B cell (primary cell): ENCODE results near the gene DEFB118. TPM values are rescaled to one million over a fixed set of nuclear protein-coding genes. Genes with fewer than 3 reads are reported as not detected.

Experiments
- ATAC-seq: fragments of 200-7000 bp; cut with Tn5 transposase; one replicate; pipeline ENCODE4 v1.10.0; 2021; ENCODE audit warnings: low read depth, mild to moderate bottlenecking, moderate number of reproducible peaks, moderate library complexity
- CTCF ChIA-PET: fragments of 350-600 bp; sonication (Branson Sonifier 250); formaldehyde crosslinking; loops from one replicate; lab custom pipeline; 2021; ENCODE audit warnings: antibody characterized with exemption, inconsistent platforms; lab: Charles Lee
- POLR2A ChIA-PET: fragments of 350-600 bp; sonication (Branson Sonifier 250); formaldehyde crosslinking; loops from one replicate; lab custom pipeline; 2021; ENCODE audit warnings: antibody characterized with exemption; lab: Charles Lee
- DNase-seq: peaks from one replicate; pipeline ENCODE4 v3.0.0; 2013
- H2AFZ ChIP-seq: 2 replicates; pipeline ENCODE4 v1.6.1; 2012; ENCODE audit warnings: mild to moderate bottlenecking, low read depth, low read length; ENCODE audit not compliant: insufficient read depth, poor library complexity, severe bottlenecking
- H3K27ac ChIP-seq, 2 donors: 1 replicate in 1 of 2; 2 replicates in 1 of 2; pipeline ENCODE4 v1.5.1; 2012 to 2013; ENCODE audit warnings: low read length in 2 of 2, mild to moderate bottlenecking in 2 of 2, moderate library complexity in 1 of 2
- H3K27me3 ChIP-seq, 4 experiments: fragments of 200-600 bp in 1 of 4; sonication (generic) in 1 of 4; replicated peaks in 1 of 4; 1 replicate in 2 of 4; 2 replicates in 2 of 4; pipeline versions ENCODE4 v1.6.1 to v1.7.0; 2013 to 2016; ENCODE audit warnings: low read length in 3 of 4, mild to moderate bottlenecking in 2 of 4, mixed read lengths in 1 of 4, moderate library complexity in 1 of 4; ENCODE audit not compliant: insufficient read depth in 4 of 4, control insufficient read depth in 3 of 4; ENCODE audit errors: control extremely low read depth in 1 of 4
- H3K36me3 ChIP-seq, 2 experiments: replicated peaks in 1 of 2; 1 replicate in 1 of 2; 2 replicates in 1 of 2; pipeline versions ENCODE4 v1.6.1 to v1.7.1; 2013; ENCODE audit warnings: low read length in 1 of 2; ENCODE audit not compliant: insufficient read depth in 2 of 2, control insufficient read depth in 1 of 2; ENCODE audit errors: control extremely low read depth in 1 of 2, extremely low read depth in 1 of 2
- H3K4me1 ChIP-seq, 2 donors: fragments of 200-600 bp in 1 of 2; sonication (generic) in 1 of 2; 1 replicate in 1 of 2; 2 replicates in 1 of 2; pipeline versions ENCODE4 v1.5.1 to v1.6.1; 2013 to 2017; ENCODE audit warnings: low read length in 2 of 2; ENCODE audit not compliant: control insufficient read depth in 2 of 2, insufficient read depth in 2 of 2
- H3K4me2 ChIP-seq: replicated peaks from 2 replicates; pipeline ENCODE3; 2012; ENCODE audit warnings: mild to moderate bottlenecking, low read depth, low read length; ENCODE audit not compliant: poor library complexity, severe bottlenecking
- H3K4me3 ChIP-seq, 5 experiments: fragments of 200-600 bp in 1 of 5; sonication (generic) in 1 of 5; 1 replicate in 3 of 5; 2 replicates in 2 of 5; pipeline versions ENCODE4 v1.5.1 to v1.7.0; 2011 to 2016; ENCODE audit warnings: low read length in 4 of 5, mild to moderate bottlenecking in 4 of 5, low read depth in 2 of 5, control low read depth in 1 of 5, moderate library complexity in 1 of 5; ENCODE audit not compliant: insufficient read depth in 1 of 5; ENCODE audit errors: control extremely low read depth in 1 of 5, extremely low read depth in 1 of 5
- H3K79me2 ChIP-seq: fragments of 200-600 bp; sonication (generic); one replicate; pipeline ENCODE4 v1.6.0; 2016; ENCODE audit warnings: low read length; ENCODE audit not compliant: control insufficient read depth, insufficient read depth
- H3K9ac ChIP-seq: fragments of 200-600 bp; sonication (generic); 2 replicates; pipeline ENCODE4 v1.6.1; 2017; ENCODE audit warnings: mild to moderate bottlenecking, low read length, moderate library complexity
- H3K9me3 ChIP-seq, 3 donors: one replicate each; pipeline versions ENCODE4 v1.6.1 to v1.7.1; 2013; ENCODE audit warnings: low read length in 2 of 3; ENCODE audit not compliant: control insufficient read depth in 2 of 3, insufficient read depth in 1 of 3; ENCODE audit errors: control extremely low read depth in 1 of 3
- H4K20me1 ChIP-seq: 2 replicates; pipeline ENCODE4 v1.6.0; 2012; ENCODE audit warnings: mild to moderate bottlenecking, low read length; ENCODE audit not compliant: insufficient read depth, control insufficient read depth, poor library complexity, severe bottlenecking
- H3K27ac Mint-ChIP-seq: one replicate; pipeline ENCODE4 v1.8.0; 2021; ENCODE audit warnings: mixed read lengths
- H3K27me3 Mint-ChIP-seq: one replicate; pipeline ENCODE4 v1.8.0; 2021; ENCODE audit warnings: mixed read lengths
- H3K4me1 Mint-ChIP-seq: one replicate; pipeline ENCODE4 v1.8.0; 2021; ENCODE audit warnings: mixed read lengths
- H3K4me3 Mint-ChIP-seq: one replicate; pipeline ENCODE4 v1.8.0; 2021; ENCODE audit warnings: mixed read lengths
- H3K9me3 Mint-ChIP-seq: one replicate; pipeline ENCODE4 v1.8.0; 2022; ENCODE audit warnings: mixed read lengths; ENCODE audit not compliant: insufficient read depth
- EZH2 ChIP-seq: IDR thresholded peaks from 2 replicates; pipeline ENCODE4 v1.6.1; 2012; ENCODE audit warnings: borderline replicate concordance, low read depth, mild to moderate bottlenecking, moderate library complexity, low read length; ENCODE audit not compliant: insufficient read depth, poor library complexity, severe bottlenecking
- WGBS: methylation state at CpG from one replicate; pipeline ENCODE4 v1.1.5; 2013; ENCODE audit warnings: missing lambda C conversion rate; ENCODE audit not compliant: insufficient coverage; 5-methylcytosine and 5-hydroxymethylcytosine counted together
- intact Hi-C: fragments of 100-400 bp; cut with micrococcal nuclease; formaldehyde crosslinking; loops from one replicate; pipeline ENCODE4 v1.10.0; 2022
- polyA plus RNA-seq: library from polyadenylated mRNA; depleted of rRNA; stranded (reverse); fragments of >200 nt; gene quantifications from 2 replicates; pipeline ENCODE4 v1.2.3, GENCODE V29; 2012
- small RNA-seq: library from RNA; depleted of rRNA; stranded (forward); fragments of <200 nt; gene quantifications from one replicate; pipeline ENCODE3, GENCODE V24; 2012; ENCODE audit warnings: low replicate concordance, low read depth; ENCODE audit not compliant: insufficient read length
- total RNA-seq, 2 donors: library from RNA; stranded (reverse); fragments of 120-200 nt in 1 of 2; gene quantifications; 1 replicate in 1 of 2; 2 replicates in 1 of 2; pipeline versions ENCODE4 v1.2.3 to v1.2.4, GENCODE V29; 2013 to 2022
- TF ChIP-seq, protein P1 (sequence below): fragments of 200-600 bp; IDR thresholded peaks from one replicate; pipeline ENCODE4 v1.8.0; 2022; ENCODE audit warnings: antibody characterized with exemption, mild to moderate bottlenecking

DEFB118 gene
- total and polyA plus RNA-seq, 2 donors (not counting 1 experiment from before 2014, with no cell fraction given): not detected

DNA sequence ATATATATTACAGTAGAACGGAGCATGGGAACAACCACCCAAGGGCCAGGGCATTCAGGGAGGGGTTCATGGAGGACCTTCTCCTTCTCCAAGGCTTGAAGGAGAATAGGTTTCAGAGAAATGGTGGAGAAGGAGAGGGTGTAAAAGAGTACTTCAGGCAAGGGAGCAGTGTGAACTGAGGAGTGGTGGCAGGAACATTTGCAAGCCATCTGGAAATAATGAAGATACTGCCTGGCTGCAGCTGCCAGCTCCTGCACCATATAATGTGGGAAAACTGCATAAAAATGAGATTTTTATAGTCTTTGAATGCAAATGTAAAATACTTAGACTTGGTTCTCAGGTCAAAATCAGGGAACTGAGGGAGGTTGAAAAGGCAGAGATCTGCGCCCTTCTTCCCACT lies 47.3 kb downstream of the DEFB118 start:
- Histone ChIP-seq H3K4me2 (no peak overlapping the region), H4K20me1 (no peaks in the 10 kb centered on the region), H3K36me3 (no peaks in the 10 kb centered on the region), H3K9me3 (no peaks in the 10 kb centered on the region), H3K4me1 (no peaks in the 10 kb centered on the region), H3K27ac (no peak overlapping the region), H3K79me2 (no peaks in the 10 kb centered on the region), H3K27me3 (no peaks in the 10 kb centered on the region), H3K9ac (no peak overlapping the region), H3K4me3 (no peak overlapping the region), H2AFZ (no peak overlapping the region)
- Mint-ChIP-seq H3K4me3 (no peak overlapping the region), H3K4me1 (no peaks in the 10 kb centered on the region), H3K27ac (no peak overlapping the region), H3K27me3 (no peaks in the 10 kb centered on the region), H3K9me3 (peaks cover 5% of the 10 kb centered on the region)
- WGBS: 100% methylated on average over 1 of the region's 2 CpGs
- no peak for DNase-seq
- no peak for ATAC-seq
- ChIA-PET POLR2A (no interaction called here), CTCF (no interaction called here)
- TF ChIP-seq, protein P1, sequence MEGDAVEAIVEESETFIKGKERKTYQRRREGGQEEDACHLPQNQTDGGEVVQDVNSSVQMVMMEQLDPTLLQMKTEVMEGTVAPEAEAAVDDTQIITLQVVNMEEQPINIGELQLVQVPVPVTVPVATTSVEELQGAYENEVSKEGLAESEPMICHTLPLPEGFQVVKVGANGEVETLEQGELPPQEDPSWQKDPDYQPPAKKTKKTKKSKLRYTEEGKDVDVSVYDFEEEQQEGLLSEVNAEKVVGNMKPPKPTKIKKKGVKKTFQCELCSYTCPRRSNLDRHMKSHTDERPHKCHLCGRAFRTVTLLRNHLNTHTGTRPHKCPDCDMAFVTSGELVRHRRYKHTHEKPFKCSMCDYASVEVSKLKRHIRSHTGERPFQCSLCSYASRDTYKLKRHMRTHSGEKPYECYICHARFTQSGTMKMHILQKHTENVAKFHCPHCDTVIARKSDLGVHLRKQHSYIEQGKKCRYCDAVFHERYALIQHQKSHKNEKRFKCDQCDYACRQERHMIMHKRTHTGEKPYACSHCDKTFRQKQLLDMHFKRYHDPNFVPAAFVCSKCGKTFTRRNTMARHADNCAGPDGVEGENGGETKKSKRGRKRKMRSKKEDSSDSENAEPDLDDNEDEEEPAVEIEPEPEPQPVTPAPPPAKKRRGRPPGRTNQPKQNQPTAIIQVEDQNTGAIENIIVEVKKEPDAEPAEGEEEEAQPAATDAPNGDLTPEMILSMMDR: no peak
- no peak for TF ChIP-seq EZH2
- intact Hi-C loops: no loop called here

DNA sequence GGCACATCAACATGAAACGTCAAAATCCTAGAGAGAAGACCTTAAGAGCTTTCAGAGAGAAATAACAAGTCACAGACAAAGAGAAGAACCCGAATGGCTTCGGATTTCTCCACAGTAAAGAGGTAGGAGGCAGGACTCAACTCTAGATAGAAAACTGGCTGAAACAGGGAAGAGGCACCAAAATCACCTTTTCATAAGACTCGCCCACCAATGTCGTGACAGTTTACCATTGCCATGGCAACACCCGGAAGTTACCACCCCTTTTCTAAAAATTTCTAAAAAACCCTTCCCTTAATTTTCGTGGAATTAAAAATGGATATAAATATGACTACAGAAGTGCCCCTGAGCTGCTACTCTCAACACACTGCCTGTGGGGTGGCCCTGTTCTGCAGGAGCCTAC lies 49.9 kb downstream of the DEFB118 start:
- no peak overlapping the region for H3K27ac Mint-ChIP-seq
- ChIA-PET POLR2A (no interaction called here), CTCF (no interaction called here)
- no peaks in the 10 kb centered on the region for H3K27me3 Mint-ChIP-seq
- no CpG with 5 or more reads among the region's 7 CpGs for WGBS
- intact Hi-C loops: no loop called here
- no peak overlapping the region for H3K4me3 Mint-ChIP-seq
- ATAC-seq (no peak), DNase-seq (no peak)
- no peak overlapping the region for H3K4me2 ChIP-seq
- H3K27ac ChIP-seq: no peak overlapping the region
- no peaks in the 10 kb centered on the region for H4K20me1 ChIP-seq
- H3K9me3 ChIP-seq: no peaks in the 10 kb centered on the region
- no peak for TF ChIP-seq EZH2
- TF ChIP-seq, protein P1: no peak
- no peaks in the 10 kb centered on the region for H3K4me1 ChIP-seq
- no peak overlapping the region for H3K4me3 ChIP-seq
- H3K27me3 ChIP-seq: peaks cover 0 to 3% (median 0%) of the 10 kb centered on the region in 4 experiments
- H2AFZ ChIP-seq: no peak overlapping the region
- no peaks in the 10 kb centered on the region for H3K4me1 Mint-ChIP-seq
- H3K79me2 ChIP-seq: no peaks in the 10 kb centered on the region
- H3K9me3 Mint-ChIP-seq: peaks cover 5% of the 10 kb centered on the region
- no peak overlapping the region for H3K9ac ChIP-seq
- no peaks in the 10 kb centered on the region for H3K36me3 ChIP-seq

Small RNA genes within 50 kb of the gene (small RNA-seq; reads per million reads assigned to genes)
- gene DEFB117: not detected
- gene RF00561: not detected
- not detected for gene RNA5SP480

Other genes with a start within 250 kb of the DEFB118 start
- gene DEFB115, start 110.9 kb upstream of the DEFB118 start, total RNA-seq: not detected in 2 replicates
- gene DEFB115, start 110.9 kb upstream of the DEFB118 start, polyA plus RNA-seq: not detected in 2 replicates
- not detected in 2 replicates for gene DEFB116, start 60.0 kb upstream of the DEFB118 start, total RNA-seq
- gene DEFB116, start 60.0 kb upstream of the DEFB118 start, polyA plus RNA-seq: not detected in 2 replicates
- not detected in 2 replicates for gene DEFB119, start 22.0 kb downstream of the DEFB118 start, total RNA-seq
- not detected in 2 replicates for gene DEFB119, start 22.0 kb downstream of the DEFB118 start, polyA plus RNA-seq
- gene DEFB121, start 37.6 kb downstream of the DEFB118 start, total RNA-seq: not detected in 2 replicates
- gene DEFB121, start 37.6 kb downstream of the DEFB118 start, polyA plus RNA-seq: not detected in 2 replicates
- gene DEFB123, start 72.0 kb downstream of the DEFB118 start, total RNA-seq: not detected in 2 replicates
- not detected in 2 replicates for gene DEFB123, start 72.0 kb downstream of the DEFB118 start, polyA plus RNA-seq
- gene DEFB124, start 106.5 kb downstream of the DEFB118 start, total RNA-seq: not detected in 2 replicates
- gene DEFB124, start 106.5 kb downstream of the DEFB118 start, polyA plus RNA-seq: not detected in 2 replicates
- gene REM1, start 106.7 kb downstream of the DEFB118 start, total RNA-seq: not detected in 2 replicates
- not detected in 2 replicates for gene REM1, start 106.7 kb downstream of the DEFB118 start, polyA plus RNA-seq
- gene HM13, start 145.8 kb downstream of the DEFB118 start, total RNA-seq: 85.1 and 94.3 TPM in 2 replicates
- gene HM13, start 145.8 kb downstream of the DEFB118 start, polyA plus RNA-seq: 61.2 and 73.2 TPM in 2 replicates
- 3.4 and 4.4 TPM in 2 replicates for gene ID1, start 236.7 kb downstream of the DEFB118 start, total RNA-seq
- 17.8 and 68.2 TPM in 2 replicates for gene ID1, start 236.7 kb downstream of the DEFB118 start, polyA plus RNA-seq